ENCODE results near the gene LMCD1.

Gene LMCD1

DNA sequence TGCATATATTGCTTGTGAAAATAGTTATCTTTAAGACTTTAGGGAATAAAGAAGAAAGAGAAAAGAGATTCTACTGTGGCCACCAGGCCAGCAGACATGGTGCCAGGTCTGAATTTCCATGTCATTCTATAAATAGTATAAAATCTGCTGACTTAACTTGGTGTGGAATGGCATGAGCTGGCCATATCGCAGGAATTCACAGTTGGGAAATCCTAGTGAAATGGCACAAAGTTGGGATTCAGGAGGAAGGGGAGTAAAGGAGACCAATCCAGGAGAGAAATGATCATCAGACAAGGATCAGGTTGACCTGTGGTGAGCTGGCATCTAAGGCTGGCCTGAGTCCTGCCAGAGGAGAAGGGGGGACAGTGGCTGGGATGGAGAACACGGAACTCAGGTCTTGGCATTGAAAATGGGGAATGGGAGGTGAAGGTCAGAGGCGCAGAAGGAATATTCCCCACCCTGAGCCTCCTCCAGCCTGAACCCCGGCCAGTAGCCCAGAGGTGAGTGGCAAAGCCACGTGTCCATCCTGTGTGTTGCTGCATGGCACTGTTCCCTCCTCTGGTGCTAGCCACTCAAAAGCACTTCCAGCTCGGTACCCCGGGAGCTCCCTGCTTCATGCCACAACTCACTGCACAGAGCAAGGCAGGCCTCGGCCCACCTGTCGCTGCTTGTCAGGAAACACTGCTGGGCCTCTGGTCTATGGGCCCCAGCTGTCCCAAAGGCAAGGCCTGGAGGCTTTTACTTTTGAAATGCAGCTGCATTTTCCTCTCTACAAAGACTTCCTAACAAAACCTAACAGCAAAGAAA is 91.6 kb downstream of the LMCD1 start:
- no peaks in the 10 kb centered on the region for H3K9me2 ChIP-seq (replicated peaks; ENCODE audit: low read depth, low read length)
- no peaks in the 10 kb centered on the region for H3F3A ChIP-seq (ENCODE audit: low read depth)
- no peak for TF ChIP-seq EZH2phosphoT487 (IDR thresholded peaks at IDR 0.05; ENCODE audit: borderline replicate concordance)
- TF ChIP-seq, protein P1, sequence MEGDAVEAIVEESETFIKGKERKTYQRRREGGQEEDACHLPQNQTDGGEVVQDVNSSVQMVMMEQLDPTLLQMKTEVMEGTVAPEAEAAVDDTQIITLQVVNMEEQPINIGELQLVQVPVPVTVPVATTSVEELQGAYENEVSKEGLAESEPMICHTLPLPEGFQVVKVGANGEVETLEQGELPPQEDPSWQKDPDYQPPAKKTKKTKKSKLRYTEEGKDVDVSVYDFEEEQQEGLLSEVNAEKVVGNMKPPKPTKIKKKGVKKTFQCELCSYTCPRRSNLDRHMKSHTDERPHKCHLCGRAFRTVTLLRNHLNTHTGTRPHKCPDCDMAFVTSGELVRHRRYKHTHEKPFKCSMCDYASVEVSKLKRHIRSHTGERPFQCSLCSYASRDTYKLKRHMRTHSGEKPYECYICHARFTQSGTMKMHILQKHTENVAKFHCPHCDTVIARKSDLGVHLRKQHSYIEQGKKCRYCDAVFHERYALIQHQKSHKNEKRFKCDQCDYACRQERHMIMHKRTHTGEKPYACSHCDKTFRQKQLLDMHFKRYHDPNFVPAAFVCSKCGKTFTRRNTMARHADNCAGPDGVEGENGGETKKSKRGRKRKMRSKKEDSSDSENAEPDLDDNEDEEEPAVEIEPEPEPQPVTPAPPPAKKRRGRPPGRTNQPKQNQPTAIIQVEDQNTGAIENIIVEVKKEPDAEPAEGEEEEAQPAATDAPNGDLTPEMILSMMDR (conservative IDR thresholded peaks at IDR 0.05; ENCODE audit: low read length), result no peak
- H3K4me3 ChIP-seq (ENCODE audit: low read length, poor library complexity, severe bottlenecking), result no peak overlapping the region
- no peak overlapping the region for H3K9ac ChIP-seq (ENCODE audit: low read depth, low read length, poor library complexity, severe bottlenecking)
- H3K27me3 ChIP-seq (ENCODE audit: insufficient read depth, low read length, poor library complexity, severe bottlenecking), result no peaks in the 10 kb centered on the region
- no peak overlapping the region for H3K4me2 ChIP-seq (ENCODE audit: low read depth, low read length, poor library complexity, severe bottlenecking)
- H3K9me3 ChIP-seq (ENCODE audit: insufficient read depth, low read depth, low read length), result no peaks in the 10 kb centered on the region
- no peaks in the 10 kb centered on the region for H4K20me1 ChIP-seq (ENCODE audit: insufficient read depth, low read length, poor library complexity, severe bottlenecking)
- H2AFZ ChIP-seq (ENCODE audit: low read length), result no peak overlapping the region
- no peaks in the 10 kb centered on the region for H3K79me2 ChIP-seq (ENCODE audit: insufficient read depth, low read length)
- no peaks in the 10 kb centered on the region for H3K36me3 ChIP-seq (ENCODE audit: insufficient read depth, low read length)
- H3K4me1 ChIP-seq (ENCODE audit: insufficient read depth, low read length, poor library complexity, severe bottlenecking), result no peaks in the 10 kb centered on the region

DNA sequence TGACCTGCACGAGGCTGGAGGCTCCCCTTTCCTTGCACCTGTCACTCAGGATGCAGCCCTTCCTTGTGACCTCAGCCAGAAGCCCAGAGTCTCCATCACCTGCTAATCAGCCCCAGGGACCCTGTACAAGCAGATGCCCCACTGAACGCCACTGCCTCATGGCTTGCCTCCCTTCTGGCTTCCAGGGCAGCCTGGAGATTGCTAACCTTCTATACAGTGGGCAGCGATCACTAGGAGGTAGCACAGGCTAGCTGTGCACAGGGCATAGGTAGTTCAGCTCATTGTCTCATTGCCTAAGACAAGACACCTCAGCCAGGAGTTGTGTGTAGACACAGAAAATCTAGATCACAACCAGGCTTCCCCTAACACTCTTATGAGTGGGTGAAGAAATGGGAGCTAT is 93.6 kb downstream of the LMCD1 start:
- Histone ChIP-seq H2AFZ (ENCODE audit: low read length) (no peak overlapping the region), H3F3A (ENCODE audit: low read depth) (no peaks in the 10 kb centered on the region), H3K4me3 (ENCODE audit: low read length, poor library complexity, severe bottlenecking) (no peak overlapping the region), H4K20me1 (ENCODE audit: insufficient read depth, low read length, poor library complexity, severe bottlenecking) (no peaks in the 10 kb centered on the region), H3K9me2 (replicated peaks; ENCODE audit: low read depth, low read length) (no peaks in the 10 kb centered on the region), H3K27me3 (ENCODE audit: insufficient read depth, low read length, poor library complexity, severe bottlenecking) (no peaks in the 10 kb centered on the region), H3K79me2 (ENCODE audit: insufficient read depth, low read length) (no peaks in the 10 kb centered on the region), H3K9ac (ENCODE audit: low read depth, low read length, poor library complexity, severe bottlenecking) (no peak overlapping the region), H3K4me2 (ENCODE audit: low read depth, low read length, poor library complexity, severe bottlenecking) (no peak overlapping the region), H3K36me3 (ENCODE audit: insufficient read depth, low read length) (no peaks in the 10 kb centered on the region), H3K9me3 (ENCODE audit: insufficient read depth, low read depth, low read length) (no peaks in the 10 kb centered on the region), H3K4me1 (ENCODE audit: insufficient read depth, low read length, poor library complexity, severe bottlenecking) (no peaks in the 10 kb centered on the region)
- TF ChIP-seq, protein P1 (conservative IDR thresholded peaks at IDR 0.05; ENCODE audit: low read length), result no peak
- no peak for TF ChIP-seq EZH2phosphoT487 (IDR thresholded peaks at IDR 0.05; ENCODE audit: borderline replicate concordance)

DNA sequence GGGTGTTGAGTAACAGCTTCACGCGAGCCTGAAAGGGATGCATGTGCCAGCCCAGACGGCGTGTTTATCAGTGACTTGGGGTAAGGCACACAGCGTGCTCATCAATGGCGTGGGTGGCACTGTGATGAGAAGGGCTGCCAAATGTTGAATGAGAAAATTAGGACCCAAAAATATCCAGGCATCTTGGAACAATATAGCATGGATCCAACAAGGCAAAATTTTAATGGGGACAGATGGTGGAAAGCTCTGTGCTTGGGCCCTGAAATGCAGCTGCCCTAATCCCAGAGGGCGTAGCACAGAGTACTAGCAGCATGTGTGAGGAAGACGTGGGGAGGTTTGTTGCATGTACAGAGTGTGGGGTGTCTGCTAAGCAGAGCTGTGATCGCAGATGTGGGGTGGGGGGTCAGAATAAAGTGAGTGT is 94.1 kb downstream of the LMCD1 start:
- Histone ChIP-seq H3K4me1 (ENCODE audit: insufficient read depth, low read length, poor library complexity, severe bottlenecking) (no peaks in the 10 kb centered on the region), H3K9ac (ENCODE audit: low read depth, low read length, poor library complexity, severe bottlenecking) (no peak overlapping the region), H3K79me2 (ENCODE audit: insufficient read depth, low read length) (no peaks in the 10 kb centered on the region), H3K27me3 (ENCODE audit: insufficient read depth, low read length, poor library complexity, severe bottlenecking) (no peaks in the 10 kb centered on the region), H3K9me2 (replicated peaks; ENCODE audit: low read depth, low read length) (no peaks in the 10 kb centered on the region), H3K9me3 (ENCODE audit: insufficient read depth, low read depth, low read length) (no peaks in the 10 kb centered on the region), H3F3A (ENCODE audit: low read depth) (no peaks in the 10 kb centered on the region), H4K20me1 (ENCODE audit: insufficient read depth, low read length, poor library complexity, severe bottlenecking) (no peaks in the 10 kb centered on the region), H3K36me3 (ENCODE audit: insufficient read depth, low read length) (no peaks in the 10 kb centered on the region), H2AFZ (ENCODE audit: low read length) (no peak overlapping the region), H3K4me3 (ENCODE audit: low read length, poor library complexity, severe bottlenecking) (no peak overlapping the region), H3K4me2 (ENCODE audit: low read depth, low read length, poor library complexity, severe bottlenecking) (no peak overlapping the region)
- no peak for TF ChIP-seq EZH2phosphoT487 (IDR thresholded peaks at IDR 0.05; ENCODE audit: borderline replicate concordance)
- TF ChIP-seq, protein P1 (conservative IDR thresholded peaks at IDR 0.05; ENCODE audit: low read length), result no peak

Measured in Loucy (cell line).